COLO668 (cell line): ENCODE measurements around the gene WDR35.

Experiments
- DNase-seq: peaks from one replicate; lab custom pipeline; 2025; ENCODE audit not compliant: unreplicated experiment; lab: John Stamatoyannopoulos, UW

The WDR35 gene

DNA sequence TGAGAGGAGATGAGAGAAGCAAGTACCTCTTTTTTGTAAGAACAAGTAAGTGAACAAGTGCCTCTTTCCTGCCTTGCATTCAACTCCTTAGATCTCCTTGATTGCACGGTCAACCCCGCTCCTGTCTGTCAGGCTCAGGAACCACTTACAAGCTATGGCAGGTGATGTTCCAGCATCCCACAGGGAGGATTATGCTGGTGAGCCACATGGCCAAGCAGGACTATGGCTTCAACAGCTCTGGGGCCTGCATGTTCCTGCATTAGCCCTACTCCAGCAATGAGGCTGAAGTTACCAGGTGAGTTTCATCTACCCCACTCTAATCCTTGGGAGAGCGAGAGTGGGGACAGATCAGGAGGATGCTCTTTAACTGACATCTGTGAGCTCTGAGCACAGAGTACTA, 117.6 kb downstream of the WDR35 start:
- no peak for DNase-seq

DNA sequence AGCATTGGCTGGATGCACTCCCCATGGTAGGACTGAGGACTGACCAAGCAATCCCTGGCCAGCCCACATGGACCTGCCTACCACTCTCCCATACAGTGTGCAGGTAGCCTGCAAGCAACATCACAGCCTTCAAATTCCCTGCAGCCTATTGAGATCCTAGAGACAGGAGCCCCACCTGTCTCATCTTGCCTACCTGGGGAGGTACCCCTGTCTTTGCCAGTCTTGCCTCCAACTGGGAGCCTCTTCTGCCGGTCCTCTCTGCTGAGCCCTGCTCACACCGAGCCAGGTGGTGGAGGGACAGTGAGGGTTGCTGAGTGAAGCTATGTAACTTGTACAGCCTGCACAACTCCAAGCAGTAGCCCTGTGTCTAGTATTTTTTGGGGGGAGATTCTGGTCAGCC, 118.1 kb downstream of the WDR35 start:
- no peak for DNase-seq

DNA sequence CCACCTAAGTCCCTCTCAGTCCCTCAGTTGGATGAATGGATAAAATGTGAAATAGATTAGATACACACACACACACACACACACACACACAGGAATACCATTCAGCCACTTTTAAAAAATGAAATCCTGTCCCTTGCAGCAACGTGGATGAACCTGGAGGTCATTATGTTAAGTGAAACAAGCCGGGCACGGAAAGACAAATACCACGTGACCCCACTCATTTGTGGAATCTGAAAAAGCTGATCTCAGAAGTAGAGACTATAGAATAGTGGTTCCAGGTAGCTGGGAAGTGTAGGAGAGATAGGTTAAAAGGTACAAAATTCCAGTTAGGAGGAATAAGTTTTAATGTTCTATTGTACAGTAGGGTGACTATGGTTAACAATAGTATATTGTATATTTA, 119.1 kb downstream of the WDR35 start:
- DNase-seq = no peak

DNA sequence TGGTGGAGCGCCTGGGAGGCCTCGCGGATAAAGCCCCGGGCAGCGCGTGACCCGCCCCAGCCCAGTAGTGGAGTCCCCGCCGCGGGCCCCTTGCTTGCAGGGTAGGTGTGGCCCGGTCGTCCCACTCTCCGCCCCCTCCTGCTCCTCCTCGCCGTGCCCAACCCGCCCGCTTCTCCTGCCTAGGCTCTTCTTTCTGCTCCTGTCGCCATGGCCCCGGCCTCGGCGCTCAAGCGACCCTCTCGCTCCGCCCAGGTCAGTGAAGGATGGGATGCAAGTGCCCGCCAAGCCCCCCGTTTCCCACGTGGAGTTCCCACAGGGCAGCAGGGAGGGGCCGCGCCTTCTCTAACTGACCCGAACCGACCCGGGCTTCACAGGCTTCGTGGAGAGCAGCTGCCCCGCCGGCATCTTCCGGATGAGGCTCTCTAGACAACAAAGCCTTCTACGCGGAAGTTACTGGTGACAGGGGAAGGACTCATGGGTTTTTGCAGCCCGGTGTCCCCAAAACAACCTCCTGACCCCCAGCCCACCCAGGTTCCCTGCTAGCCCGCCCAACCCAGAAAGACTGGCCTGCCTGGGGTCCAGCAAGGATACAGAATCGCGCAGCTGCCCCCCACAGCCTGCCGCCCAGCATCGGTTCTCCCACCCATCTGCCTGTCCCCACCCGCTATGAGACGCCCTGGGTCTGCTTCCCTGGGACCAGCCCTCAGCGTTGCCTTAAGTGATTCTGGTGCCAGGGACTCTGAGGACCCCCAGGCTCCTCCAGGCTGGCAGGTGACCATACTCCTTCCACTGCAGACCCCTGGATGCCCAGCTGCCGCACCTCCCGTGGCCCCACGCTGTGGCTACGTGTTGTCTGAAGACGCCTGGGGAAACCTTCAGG, 121.0 kb downstream of the WDR35 start:
- DNase-seq = peak; percentile 87

DNA sequence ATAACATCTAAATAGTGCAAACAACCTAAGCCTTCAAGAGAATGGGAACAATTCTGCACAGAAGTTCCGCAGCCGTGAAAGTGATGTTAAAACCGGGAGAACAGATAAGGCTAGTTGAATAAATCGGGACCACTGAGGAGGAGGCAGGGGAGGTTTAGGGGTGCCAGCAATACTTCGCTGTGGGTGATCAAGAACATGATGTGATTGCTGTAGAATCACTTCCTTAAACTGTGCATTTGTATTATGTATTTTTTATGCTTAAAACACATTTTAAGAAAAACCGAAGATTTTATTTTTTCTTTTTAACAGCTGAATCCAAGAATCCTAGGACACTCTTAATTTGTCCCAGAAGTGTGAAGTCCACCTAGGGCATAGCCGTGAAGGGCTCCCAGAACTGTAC, 121.7 kb downstream of the WDR35 start:
- DNase-seq = no peak

DNA sequence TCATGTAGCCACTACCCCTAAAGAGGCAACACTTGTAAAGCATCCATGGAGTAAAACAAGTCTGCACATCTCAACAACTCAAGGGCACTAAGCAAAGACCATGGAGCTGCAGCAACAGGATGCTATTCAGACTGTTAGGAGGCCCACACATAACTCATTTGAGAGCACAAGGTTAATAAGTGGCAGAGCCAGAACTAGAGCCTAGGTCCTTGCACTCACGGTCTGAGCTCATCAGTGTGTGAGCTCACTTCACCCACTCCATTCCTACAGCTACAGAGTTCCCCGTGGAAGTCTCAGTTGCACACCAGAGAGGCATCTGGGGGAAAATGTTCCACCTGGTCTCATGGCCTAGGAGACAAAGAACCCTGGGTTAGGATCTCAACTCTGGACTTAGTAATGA, 123.1 kb downstream of the WDR35 start:
- DNase-seq = no peak

DNA sequence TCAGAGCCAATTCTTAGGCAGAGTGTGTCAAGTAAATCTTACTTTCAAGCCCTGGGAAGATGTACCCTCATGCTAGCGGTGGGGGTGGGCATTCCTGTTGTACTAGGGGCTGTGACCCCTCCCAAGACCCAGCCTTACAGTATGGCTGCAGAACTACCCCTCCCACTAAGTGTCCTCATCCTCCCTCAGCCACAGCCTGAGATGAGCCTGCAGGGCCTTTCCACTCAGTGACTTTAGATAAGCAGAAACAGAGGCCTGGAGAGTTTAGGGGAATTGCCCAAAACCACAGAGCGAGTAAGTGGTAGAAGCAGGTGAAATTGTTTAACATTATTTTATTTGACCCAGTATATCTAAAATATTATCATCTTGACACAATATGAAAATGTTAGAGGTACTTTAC, 124.8 kb downstream of the WDR35 start:
- no peak for DNase-seq

DNA sequence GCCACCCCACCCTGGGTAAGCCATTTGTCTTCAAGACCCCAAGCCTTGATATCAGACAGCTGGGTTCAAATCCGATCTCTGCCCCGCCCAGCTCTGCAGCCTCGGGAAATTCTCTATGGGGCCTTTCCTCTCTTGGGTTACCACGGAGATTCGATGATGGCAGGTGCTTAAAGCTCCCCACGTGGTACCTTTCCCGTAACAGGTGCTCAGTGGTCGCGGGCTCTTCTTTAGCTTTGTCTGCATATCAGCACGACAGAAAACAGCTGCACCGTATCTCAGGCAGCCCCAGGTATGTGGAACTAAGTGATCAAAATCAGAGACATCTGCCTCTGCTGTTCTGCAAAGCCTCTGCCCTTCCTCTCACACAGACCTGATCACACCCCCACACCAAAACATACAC, 125.5 kb downstream of the WDR35 start:
- peak; percentile 24 for DNase-seq

DNA sequence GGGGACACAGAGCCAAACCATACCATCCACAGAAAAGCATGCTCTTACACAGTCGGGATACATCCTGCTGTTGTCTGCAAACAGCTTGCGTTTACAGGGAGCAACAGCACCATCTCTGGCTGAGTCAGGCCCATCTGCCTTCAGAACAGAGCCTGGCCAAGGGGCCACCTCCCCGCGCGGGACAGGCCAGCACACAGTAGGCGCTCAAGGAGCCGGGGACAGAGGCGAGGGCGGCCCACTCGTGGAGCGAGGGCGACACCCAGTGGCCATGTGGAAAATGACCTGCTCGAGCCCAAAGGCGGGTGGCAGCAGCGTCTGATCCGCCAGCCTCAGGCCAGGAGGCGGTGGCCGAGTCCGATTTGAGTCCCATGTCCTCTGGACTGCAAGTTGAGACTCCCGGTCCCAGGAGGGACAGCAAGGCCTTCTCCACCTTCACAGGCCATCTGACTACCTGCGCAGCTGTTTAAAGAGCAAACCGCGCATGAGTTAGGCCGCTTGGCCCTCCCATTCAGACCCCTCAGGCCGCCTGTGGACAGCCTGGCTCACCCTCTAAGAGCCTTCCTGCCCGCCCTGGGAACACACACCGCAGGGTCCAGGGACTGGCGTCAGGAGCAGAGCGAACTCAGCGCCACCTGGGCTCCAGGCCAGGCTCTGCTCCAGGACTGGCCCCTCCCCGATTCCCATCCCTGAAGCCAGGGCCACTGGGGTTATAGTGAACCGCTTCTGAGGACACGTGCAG, 126.4 kb downstream of the WDR35 start:
- peak; percentile 64 for DNase-seq

DNA sequence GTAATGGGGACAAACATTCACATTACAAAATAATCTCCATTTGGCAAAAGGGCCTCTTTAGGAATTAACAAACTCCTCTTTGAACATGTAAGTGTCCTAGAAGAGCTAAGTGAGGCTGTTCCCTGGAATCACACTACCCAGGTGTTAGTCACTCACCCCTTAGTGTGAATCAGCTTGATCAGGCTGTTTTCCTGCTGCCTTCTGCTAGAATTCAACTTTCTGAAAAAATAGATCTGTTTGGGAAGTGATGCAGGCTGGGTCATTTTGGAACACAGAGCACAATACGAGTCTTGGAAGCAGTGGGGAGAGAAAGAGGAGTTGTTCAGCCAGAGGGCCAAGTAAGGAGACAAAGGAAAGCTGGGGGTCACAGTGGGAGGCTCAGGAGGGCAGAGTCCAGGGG, 128.1 kb downstream of the WDR35 start:
- no peak for DNase-seq
